Type B pancreatic cell (in vitro differentiated cells): ENCODE data around the gene CCT7. TPM values are rescaled to one million over a fixed set of nuclear protein-coding genes. Genes with fewer than 3 reads are reported as not detected.

ENCODE experiments used
- DNase-seq: peaks from one replicate; pipeline ENCODE4 v3.0.0; 2021; ENCODE audit warnings: mixed read lengths; ENCODE audit not compliant: unreplicated experiment; ENCODE audit errors: extremely low spot score
- H3K27ac Mint-ChIP-seq: 2 replicates; pipeline ENCODE4 v1.8.0; 2021; ENCODE audit warnings: mild to moderate bottlenecking, mixed read lengths
- H3K27me3 Mint-ChIP-seq: 2 replicates; pipeline ENCODE4 v1.8.0; 2021; ENCODE audit warnings: mixed read lengths
- H3K36me3 Mint-ChIP-seq: 2 replicates; pipeline ENCODE4 v1.8.0; 2021; ENCODE audit warnings: mixed read lengths
- H3K4me1 Mint-ChIP-seq: one replicate; pipeline ENCODE4 v1.8.0; 2021; ENCODE audit warnings: mixed read lengths; ENCODE audit not compliant: unreplicated experiment
- H3K4me3 Mint-ChIP-seq: 2 replicates; pipeline ENCODE4 v1.8.0; 2021; ENCODE audit warnings: mild to moderate bottlenecking, mixed read lengths
- H3K9me3 Mint-ChIP-seq: 2 replicates; pipeline ENCODE4 v1.8.0; 2021; ENCODE audit warnings: mixed read lengths
- CTCF ChIP-seq: fragments of 200-600 bp; sonication (generic); conservative IDR thresholded peaks from 2 replicates; pipeline ENCODE4 v1.5.0; 2021; ENCODE audit warnings: antibody characterized with exemption, mild to moderate bottlenecking
- total RNA-seq: library from RNA; stranded (reverse); gene quantifications from 2 replicates; pipeline ENCODE4 v1.2.1, GENCODE V29; 2021; ENCODE audit warnings: low replicate concordance

The CCT7 gene
- total RNA-seq, 1 donor from 2014 or later: 300 TPM

GRCh38 chr2:73210696-73211095 lies 23.4 kb upstream of the CCT7 start:
- no peak for TF ChIP-seq CTCF
- H3K27ac Mint-ChIP-seq: no peak overlapping the region
- H3K36me3 Mint-ChIP-seq: no peaks in the 10 kb centered on the region
- H3K27me3 Mint-ChIP-seq: peaks cover 41% of the 10 kb centered on the region
- DNase-seq: no peak
- no peaks in the 10 kb centered on the region for H3K9me3 Mint-ChIP-seq
- H3K4me3 Mint-ChIP-seq: no peak overlapping the region
- peaks cover 22% of the 10 kb centered on the region for H3K4me1 Mint-ChIP-seq

- no peak for TF ChIP-seq CTCF
- no peak overlapping the region for H3K27ac Mint-ChIP-seq
Measured at GRCh38 chr2:73212098-73212447, 22.0 kb upstream of the CCT7 start.

GRCh38 chr2:73212448-73213176 lies 21.5 kb upstream of the CCT7 start:
- H3K27ac Mint-ChIP-seq: no peak overlapping the region
- H3K4me1 Mint-ChIP-seq: peaks cover 24% of the 10 kb centered on the region
- no peak for DNase-seq
- peaks cover 27% of the 10 kb centered on the region for H3K27me3 Mint-ChIP-seq
- peak; percentile 94 for TF ChIP-seq CTCF
- H3K36me3 Mint-ChIP-seq: no peaks in the 10 kb centered on the region
- peak overlapping the region; percentile 46 for H3K4me3 Mint-ChIP-seq
- no peaks in the 10 kb centered on the region for H3K9me3 Mint-ChIP-seq

More at GRCh38 chr2:73212098-73212447, 22.0 kb upstream of the CCT7 start:
- DNase-seq: no peak
- no peak overlapping the region for H3K4me3 Mint-ChIP-seq
- peaks cover 32% of the 10 kb centered on the region for H3K27me3 Mint-ChIP-seq
- no peaks in the 10 kb centered on the region for H3K9me3 Mint-ChIP-seq
- peaks cover 24% of the 10 kb centered on the region for H3K4me1 Mint-ChIP-seq
- H3K36me3 Mint-ChIP-seq: no peaks in the 10 kb centered on the region

- Mint-ChIP-seq H3K27ac (peak within 1 kb of the TSS; percentile 87), H3K9me3 (no peaks in the 10 kb centered on the region), H3K4me1 (peaks cover 24% of the 10 kb centered on the region), H3K36me3 (no peaks in the 10 kb centered on the region), H3K27me3 (peaks cover 15% of the 10 kb centered on the region), H3K4me3 (peak within 1 kb of the TSS; percentile 97)
- no peak for TF ChIP-seq CTCF
- DNase-seq: peak; percentile 87
Measured at GRCh38 chr2:73214120-73215035, 19.7 kb upstream of the CCT7 start, which contains the start of gene SMYD5. SMYD5 (plus strand) TSS chr2:73214245; CDS start chr2:73214267, 22 bp downstream.

GRCh38 chr2:73215254-73215653 lies 18.9 kb upstream of the CCT7 start:
- TF ChIP-seq CTCF: no peak
- no peak for DNase-seq
- Mint-ChIP-seq H3K36me3 (no peaks in the 10 kb centered on the region), H3K27ac (peak overlapping the region; percentile 87), H3K4me3 (peak overlapping the region; percentile 97), H3K4me1 (peaks cover 24% of the 10 kb centered on the region), H3K9me3 (no peaks in the 10 kb centered on the region), H3K27me3 (peaks cover 6% of the 10 kb centered on the region)
